GM12865 (cell line): ENCODE measurements around the gene STK24.

ENCODE experiments used
- DNase-seq: peaks from one replicate; pipeline ENCODE4 v3.0.0; 2010; ENCODE audit warnings: low read depth
- H3K4me3 ChIP-seq: 2 replicates; pipeline ENCODE4 v1.5.1; 2011; ENCODE audit warnings: mild to moderate bottlenecking, low read depth, low read length, control low read depth
- TF ChIP-seq, protein P1 (sequence below): IDR thresholded peaks from 2 replicates; pipeline ENCODE4 v1.5.1; 2011; ENCODE audit warnings: low read length, control low read depth, low read depth, inconsistent platforms; ENCODE audit not compliant: insufficient read depth; ENCODE audit errors: missing control alignments

STK24 gene

DNA sequence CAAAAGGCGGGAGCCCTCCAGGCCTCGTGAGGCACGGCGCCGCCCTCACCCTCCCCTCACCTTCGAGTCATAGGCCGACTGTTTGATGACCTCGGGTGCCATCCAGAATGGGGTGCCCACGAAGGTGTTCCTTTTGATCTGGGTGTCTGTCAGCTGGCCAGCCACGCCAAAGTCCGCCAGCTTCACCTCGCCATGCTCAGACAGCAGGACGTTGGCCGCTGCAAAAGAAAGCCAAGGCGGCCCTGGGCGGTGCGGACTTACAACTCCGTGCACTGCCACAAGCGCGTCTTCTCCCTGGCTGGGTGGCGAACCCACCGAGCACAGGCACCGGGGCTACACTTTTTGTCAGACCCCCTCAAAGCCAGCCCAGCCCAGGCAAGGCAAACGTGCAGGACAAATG is 102.1 kb downstream of the STK24 start:
- no peak for DNase-seq
- TF ChIP-seq, protein P1, sequence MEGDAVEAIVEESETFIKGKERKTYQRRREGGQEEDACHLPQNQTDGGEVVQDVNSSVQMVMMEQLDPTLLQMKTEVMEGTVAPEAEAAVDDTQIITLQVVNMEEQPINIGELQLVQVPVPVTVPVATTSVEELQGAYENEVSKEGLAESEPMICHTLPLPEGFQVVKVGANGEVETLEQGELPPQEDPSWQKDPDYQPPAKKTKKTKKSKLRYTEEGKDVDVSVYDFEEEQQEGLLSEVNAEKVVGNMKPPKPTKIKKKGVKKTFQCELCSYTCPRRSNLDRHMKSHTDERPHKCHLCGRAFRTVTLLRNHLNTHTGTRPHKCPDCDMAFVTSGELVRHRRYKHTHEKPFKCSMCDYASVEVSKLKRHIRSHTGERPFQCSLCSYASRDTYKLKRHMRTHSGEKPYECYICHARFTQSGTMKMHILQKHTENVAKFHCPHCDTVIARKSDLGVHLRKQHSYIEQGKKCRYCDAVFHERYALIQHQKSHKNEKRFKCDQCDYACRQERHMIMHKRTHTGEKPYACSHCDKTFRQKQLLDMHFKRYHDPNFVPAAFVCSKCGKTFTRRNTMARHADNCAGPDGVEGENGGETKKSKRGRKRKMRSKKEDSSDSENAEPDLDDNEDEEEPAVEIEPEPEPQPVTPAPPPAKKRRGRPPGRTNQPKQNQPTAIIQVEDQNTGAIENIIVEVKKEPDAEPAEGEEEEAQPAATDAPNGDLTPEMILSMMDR, result no peak
- no peak overlapping the region for H3K4me3 ChIP-seq

- no peak overlapping the region for H3K4me3 ChIP-seq
- DNase-seq, result no peak
- TF ChIP-seq, protein P1, result no peak
Observed at GRCh38 chr13:98474292-98474691, 102.6 kb downstream of the STK24 start.

GRCh38 chr13:98473788-98474144 is 103.1 kb downstream of the STK24 start:
- no peak for DNase-seq
- H3K4me3 ChIP-seq, result no peak overlapping the region

GRCh38 chr13:98473135-98473787 is 103.6 kb downstream of the STK24 start:
- TF ChIP-seq, protein P1, result no peak
- no peak overlapping the region for H3K4me3 ChIP-seq
- DNase-seq, result no peak

More at GRCh38 chr13:98473788-98474144, 103.1 kb downstream of the STK24 start:
- TF ChIP-seq, protein P1, result no peak

GRCh38 chr13:98471934-98472333 is 105.0 kb downstream of the STK24 start:
- DNase-seq, result no peak
- no peak overlapping the region for H3K4me3 ChIP-seq
- TF ChIP-seq, protein P1, result no peak

GRCh38 chr13:98470920-98471319 is 106.0 kb downstream of the STK24 start:
- H3K4me3 ChIP-seq, result no peak overlapping the region
- no peak for DNase-seq
- TF ChIP-seq, protein P1, result no peak

- no peak overlapping the region for H3K4me3 ChIP-seq
- TF ChIP-seq, protein P1, result no peak
- DNase-seq, result no peak
Observed at GRCh38 chr13:98468929-98469328, 108.0 kb downstream of the STK24 start.
